ENCODE results near the gene TSSK6. TPM values are rescaled to one million over a fixed set of nuclear protein-coding genes. Genes with fewer than 3 reads are reported as not detected.

Gene TSSK6
- total and polyA plus RNA-seq, 2 of the 4 experiments (the other 2 are of a cell fraction): 1.3 to 2.2 TPM

GRCh38 chr19:19528721-19529490 lies 13.6 kb upstream of the TSSK6 start, which contains the start of gene YJEFN3 (continued):
- TF ChIP-seq FOS (IDR thresholded peaks at IDR 0.05; ENCODE audit: low read depth, low read length): no peak

DNA sequence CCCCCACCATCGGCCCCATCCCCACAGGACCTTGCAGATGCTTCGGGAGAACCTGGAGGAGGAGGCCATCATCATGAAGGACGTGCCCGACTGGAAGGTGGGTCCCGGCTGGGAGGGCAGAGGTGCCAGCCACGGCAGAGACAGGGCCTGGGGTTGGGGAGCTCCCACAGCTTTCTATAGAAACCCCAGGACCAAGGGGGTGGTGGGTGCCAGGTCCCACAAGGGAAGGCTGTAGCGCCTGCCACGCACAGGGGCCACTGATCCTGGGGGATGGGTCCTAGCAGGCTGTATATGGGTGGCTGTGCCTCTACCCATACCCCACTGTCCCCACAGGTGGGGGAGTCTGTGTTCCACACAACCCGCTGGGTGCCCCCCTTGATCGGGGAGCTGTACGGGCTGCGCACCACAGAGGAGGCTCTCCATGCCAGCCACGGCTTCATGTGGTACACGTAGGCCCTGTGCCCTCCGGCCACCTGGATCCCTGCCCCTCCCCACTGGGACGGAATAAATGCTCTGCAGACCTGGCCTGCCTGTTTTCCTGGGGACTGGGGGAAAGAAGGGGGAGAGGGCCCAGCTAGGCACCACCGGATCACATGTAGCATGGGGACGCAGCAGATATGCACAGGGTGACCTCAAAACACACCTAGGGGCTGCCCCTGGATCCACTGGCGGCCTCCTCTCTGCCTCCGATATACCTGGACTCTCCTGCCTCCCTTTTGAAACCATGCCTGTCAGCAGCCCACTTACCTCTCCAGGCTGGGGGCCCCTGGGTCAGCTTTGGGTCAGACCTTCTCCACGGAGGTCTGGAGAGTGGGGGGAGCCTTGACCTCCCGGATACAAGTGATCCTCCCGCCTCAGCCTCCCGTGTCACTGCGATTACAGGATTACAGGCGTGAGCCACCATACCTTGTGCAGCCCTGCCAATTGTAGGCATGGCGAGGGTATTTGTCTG lies 12.6 kb upstream of the TSSK6 start:
- dilution Hi-C loops (cut with HindIII; ENCODE audit: low sequenced_read_pairs, unreplicated experiment): no loop called here
- H2BK5ac ChIP-seq (ENCODE audit: low read depth, low read length, poor library complexity, severe bottlenecking): no peak overlapping the region
- H3K4ac ChIP-seq (ENCODE audit: low read depth, low read length): no peak overlapping the region
- H4K20me1 ChIP-seq (ENCODE audit: insufficient read depth, low read length): peaks cover 37% of the 10 kb centered on the region
- ChIA-PET CTCF (no interaction called here), POLR2A (ENCODE audit: unreplicated experiment) (no interaction called here)
- H4K91ac ChIP-seq (ENCODE audit: insufficient read depth, low read depth, low read length): no peak overlapping the region
- no peak overlapping the region for H4K5ac ChIP-seq (ENCODE audit: low read depth, low read length)
- no peak overlapping the region for H3K56ac ChIP-seq (ENCODE audit: extremely low read depth, insufficient read depth, low read length)
- H3K36me3 ChIP-seq (ENCODE audit: control insufficient read depth, insufficient read depth, low read length): peaks cover 26% of the 10 kb centered on the region
- H3K27me3 ChIP-seq (ENCODE audit: control insufficient read depth, insufficient read depth, low read length): no peaks in the 10 kb centered on the region
- BruUV-seq (replicated peaks): no TSS peak
- H3K14ac ChIP-seq (replicated peaks; ENCODE audit: low read depth, low read length): no peak overlapping the region
- DNase-seq (no peak), ATAC-seq (ENCODE audit: low read depth) (no peak)
- no peak overlapping the region for H3K23ac ChIP-seq (ENCODE audit: low read depth, low read length)
- no peak overlapping the region for H3K9ac ChIP-seq (ENCODE audit: low read depth, low read length)
- no peak overlapping the region for H2AFZ ChIP-seq (replicated peaks; ENCODE audit: low read length, poor library complexity)
- H3K4me2 ChIP-seq (ENCODE audit: low read depth, low read length): no peak overlapping the region
- WGBS, 2 experiments (ENCODE audit: extremely low coverage in 2 of 2, insufficient read length in 1 of 2): 92% methylated on average over 5 of the region's 27 CpGs; no CpG with 5 or more reads in 1 of the 2 experiments
- H2BK15ac ChIP-seq (ENCODE audit: low read depth, low read length): no peak overlapping the region
- no peaks in the 10 kb centered on the region for H3K9me3 ChIP-seq (ENCODE audit: control insufficient read depth, insufficient read depth, low read length)
- no peak overlapping the region for H2BK20ac ChIP-seq (ENCODE audit: low read depth, low read length)
- H2AK5ac ChIP-seq (ENCODE audit: low read depth, low read length): no peak overlapping the region
- no peak overlapping the region for H3K27ac ChIP-seq (ENCODE audit: insufficient read depth, low read length)
- no peaks in the 10 kb centered on the region for H3K9me1 ChIP-seq (ENCODE audit: insufficient read depth, low read length)
- intact Hi-C loops (cut with micrococcal nuclease): no loop called here
- no peak overlapping the region for H4K8ac ChIP-seq (ENCODE audit: low read depth in 2 of 2, low read length in 2 of 2)
- no peak overlapping the region for H2BK120ac ChIP-seq (ENCODE audit: low read depth, low read length)
- TF ChIP-seq MAFK (IDR thresholded peaks at IDR 0.05; ENCODE audit: low read depth, low read length): no peak
- TF ChIP-seq, protein P1, sequence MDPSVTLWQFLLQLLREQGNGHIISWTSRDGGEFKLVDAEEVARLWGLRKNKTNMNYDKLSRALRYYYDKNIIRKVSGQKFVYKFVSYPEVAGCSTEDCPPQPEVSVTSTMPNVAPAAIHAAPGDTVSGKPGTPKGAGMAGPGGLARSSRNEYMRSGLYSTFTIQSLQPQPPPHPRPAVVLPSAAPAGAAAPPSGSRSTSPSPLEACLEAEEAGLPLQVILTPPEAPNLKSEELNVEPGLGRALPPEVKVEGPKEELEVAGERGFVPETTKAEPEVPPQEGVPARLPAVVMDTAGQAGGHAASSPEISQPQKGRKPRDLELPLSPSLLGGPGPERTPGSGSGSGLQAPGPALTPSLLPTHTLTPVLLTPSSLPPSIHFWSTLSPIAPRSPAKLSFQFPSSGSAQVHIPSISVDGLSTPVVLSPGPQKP (IDR thresholded peaks at IDR 0.05; ENCODE audit: borderline replicate concordance, low read depth, low read length): no peak
- TF ChIP-seq RFX5 (IDR thresholded peaks at IDR 0.05; ENCODE audit: low read depth, low read length): no peak
- TF ChIP-seq, protein P2, sequence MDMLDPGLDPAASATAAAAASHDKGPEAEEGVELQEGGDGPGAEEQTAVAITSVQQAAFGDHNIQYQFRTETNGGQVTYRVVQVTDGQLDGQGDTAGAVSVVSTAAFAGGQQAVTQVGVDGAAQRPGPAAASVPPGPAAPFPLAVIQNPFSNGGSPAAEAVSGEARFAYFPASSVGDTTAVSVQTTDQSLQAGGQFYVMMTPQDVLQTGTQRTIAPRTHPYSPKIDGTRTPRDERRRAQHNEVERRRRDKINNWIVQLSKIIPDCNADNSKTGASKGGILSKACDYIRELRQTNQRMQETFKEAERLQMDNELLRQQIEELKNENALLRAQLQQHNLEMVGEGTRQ (IDR thresholded peaks at IDR 0.05; ENCODE audit: low read depth, low read length): no peak
- TF ChIP-seq MAZ (IDR thresholded peaks at IDR 0.05; ENCODE audit: borderline replicate concordance, low read depth, low read length): no peak
- no peak for TF ChIP-seq MXI1 (IDR thresholded peaks at IDR 0.05; ENCODE audit: borderline replicate concordance, low read depth, low read length)
- no peak for TF ChIP-seq RAD21 (IDR thresholded peaks at IDR 0.05; ENCODE audit: low read length)
- no peak for TF ChIP-seq POLR2A (IDR thresholded peaks at IDR 0.05; ENCODE audit: low read depth, low read length)
- no peak for TF ChIP-seq CEBPB (IDR thresholded peaks at IDR 0.05; ENCODE audit: low read depth, low read length)
- H3K79me1 ChIP-seq (ENCODE audit: low read depth in 1 of 2, low read length in 2 of 2): peaks cover 9 to 30% of the 10 kb centered on the region in 2 experiments
- peaks cover 7% of the 10 kb centered on the region for H3K4me1 ChIP-seq (ENCODE audit: control insufficient read depth, insufficient read depth, low read length)
- no peak overlapping the region for H3K18ac ChIP-seq (ENCODE audit: low read depth, low read length)
- in situ Hi-C loops (cut with MboI; ENCODE audit: low sequenced_read_pairs): loop anchor here (25.0 kb wide), 1 partner anchor 434 kb away; no protein-coding TSS in a partner anchor
- H3K4me3 ChIP-seq (ENCODE audit: insufficient read depth, low read depth, low read length): no peak overlapping the region
- no peak overlapping the region for H2AK9ac ChIP-seq (replicated peaks; ENCODE audit: low read depth, low read length, poor library complexity)

Data from IMR-90 (cell line).